ENCODE measurements around the gene SACS. TPM values are rescaled to one million over a fixed set of nuclear protein-coding genes. Genes with fewer than 3 reads are reported as not detected.

Gene SACS
- total RNA-seq, 2 donors from 2014 or later = 15.2 to 29.2 TPM

DNA sequence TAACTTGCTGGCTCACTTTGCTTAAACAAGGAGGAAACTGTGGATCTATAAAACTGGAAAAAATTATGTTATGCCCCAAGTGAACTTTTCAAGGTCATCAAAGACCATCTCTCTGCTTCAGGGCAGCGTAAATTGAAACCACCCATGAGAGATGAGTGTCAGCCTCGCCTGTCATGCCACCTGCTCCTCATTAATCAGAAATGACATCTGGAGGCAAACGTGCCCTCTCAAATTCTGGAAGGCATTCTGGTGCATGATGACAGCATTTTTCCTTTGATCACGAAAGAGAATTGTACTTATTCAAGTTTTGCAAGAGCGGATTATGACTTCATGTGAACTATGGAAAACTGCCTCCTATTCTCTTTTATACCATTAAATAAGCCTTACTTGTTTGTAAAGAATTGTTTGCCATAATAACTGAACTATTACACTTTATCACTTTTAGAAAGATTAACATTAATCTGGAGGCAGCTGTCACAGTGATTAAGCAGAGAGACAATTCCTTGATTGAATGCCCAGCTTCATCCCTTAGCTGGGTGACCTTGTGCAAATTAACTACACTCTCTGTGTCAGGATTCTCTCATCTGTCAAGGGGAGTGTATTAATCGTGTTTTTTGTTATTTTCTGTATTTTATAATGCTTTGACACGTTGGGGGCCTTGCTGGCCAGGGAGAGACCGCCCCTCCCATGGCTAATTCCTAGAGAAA, 17.0 kb upstream of the SACS start:
- Histone ChIP-seq H3K27ac (no peak overlapping the region), H3K36me3 (no peaks in the 10 kb centered on the region), H3K27me3 (no peaks in the 10 kb centered on the region), H3K4me3 (no peak overlapping the region), H3K9me3 (no peaks in the 10 kb centered on the region), H3K4me1 (no peaks in the 10 kb centered on the region)
- TF ChIP-seq CTCF (IDR thresholded peaks at IDR 0.05) = no peak
- DNase-seq (ENCODE audit: low spot score) = no peak

DNA sequence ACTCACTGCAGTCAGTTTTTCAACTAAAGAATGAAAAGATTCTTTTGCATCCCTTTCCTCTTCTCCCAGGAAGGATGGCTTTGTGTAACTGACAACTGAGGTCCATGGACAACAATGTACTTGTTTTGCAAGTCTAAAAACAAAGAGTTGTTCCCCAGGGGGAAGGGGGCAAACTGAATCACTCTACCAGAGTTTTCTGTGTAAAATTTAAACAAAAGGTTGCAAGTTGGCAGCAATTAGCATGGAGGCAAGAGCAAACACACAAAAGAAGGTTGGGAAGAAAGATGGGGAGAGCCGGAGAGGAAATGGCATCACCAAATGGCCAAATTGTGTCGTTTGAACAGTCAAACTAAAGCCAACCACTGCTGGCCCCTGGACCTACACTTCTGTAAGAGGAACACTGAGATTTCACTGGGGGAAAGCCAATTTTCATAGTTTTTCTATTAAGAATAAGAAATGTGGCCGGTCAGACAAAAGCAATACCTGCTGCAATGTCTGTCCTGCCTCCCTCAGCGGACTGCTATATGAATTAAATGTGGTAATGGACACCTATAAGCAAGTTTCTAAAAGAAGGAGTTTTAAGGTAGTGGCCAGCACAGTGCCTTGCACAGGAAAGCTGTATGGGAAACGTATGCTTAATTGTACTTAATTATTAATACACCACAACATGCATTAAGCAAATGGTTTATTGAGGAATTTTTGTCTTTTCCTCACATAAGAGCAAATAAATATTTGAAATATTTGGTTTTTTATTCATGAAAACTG, 16.1 kb upstream of the SACS start:
- no peaks in the 10 kb centered on the region for H3K36me3 ChIP-seq
- no peak overlapping the region for H3K4me3 ChIP-seq
- H3K27ac ChIP-seq = no peak overlapping the region
- no peaks in the 10 kb centered on the region for H3K4me1 ChIP-seq
- TF ChIP-seq CTCF (IDR thresholded peaks at IDR 0.05) = no peak
- DNase-seq (ENCODE audit: low spot score) = no peak
- no peaks in the 10 kb centered on the region for H3K27me3 ChIP-seq
- H3K9me3 ChIP-seq = no peaks in the 10 kb centered on the region

GRCh38 chr13:23447927-23448326, 14.4 kb upstream of the SACS start:
- H3K4me3 ChIP-seq = no peak overlapping the region
- DNase-seq (ENCODE audit: low spot score) = no peak
- no peaks in the 10 kb centered on the region for H3K36me3 ChIP-seq
- H3K27me3 ChIP-seq = no peaks in the 10 kb centered on the region
- no peak for TF ChIP-seq CTCF (IDR thresholded peaks at IDR 0.05)
- H3K27ac ChIP-seq = no peak overlapping the region
- no peaks in the 10 kb centered on the region for H3K4me1 ChIP-seq
- H3K9me3 ChIP-seq = no peaks in the 10 kb centered on the region

DNA sequence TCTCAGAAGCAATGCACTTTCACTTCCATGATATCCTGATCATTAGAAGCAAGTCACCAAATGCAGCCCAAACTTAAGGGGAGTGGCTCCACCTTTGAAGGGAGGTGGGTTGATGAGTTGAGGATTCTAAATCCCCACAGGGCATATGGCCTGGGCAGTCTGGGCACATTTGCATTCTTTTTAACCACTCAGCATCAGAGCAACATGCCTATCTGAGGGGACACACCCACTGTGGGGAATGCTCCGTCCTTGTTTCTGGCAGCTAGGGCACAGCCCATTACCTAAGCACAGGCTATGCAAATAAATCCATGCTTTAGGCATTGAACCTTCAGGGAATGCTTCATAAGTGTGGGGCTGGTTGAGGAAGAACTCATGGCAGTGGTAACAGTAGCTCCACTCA, 12.3 kb upstream of the SACS start:
- Histone ChIP-seq H3K4me3 (no peak overlapping the region), H3K4me1 (peaks cover 0 to 4% of the 10 kb centered on the region in 2 donors), H3K27me3 (no peaks in the 10 kb centered on the region), H3K9me3 (no peaks in the 10 kb centered on the region), H3K36me3 (no peaks in the 10 kb centered on the region), H3K27ac (no peak overlapping the region)
- no peak for DNase-seq (ENCODE audit: low spot score)
- no peak for TF ChIP-seq CTCF (IDR thresholded peaks at IDR 0.05)

GRCh38 chr13:23443878-23444277, 10.4 kb upstream of the SACS start:
- Histone ChIP-seq H3K27me3 (no peaks in the 10 kb centered on the region), H3K4me3 (no peak overlapping the region), H3K9me3 (no peaks in the 10 kb centered on the region), H3K36me3 (no peaks in the 10 kb centered on the region), H3K27ac (no peak overlapping the region), H3K4me1 (peaks cover 0 to 8% of the 10 kb centered on the region in 2 donors)
- no peak for TF ChIP-seq CTCF (IDR thresholded peaks at IDR 0.05)
- DNase-seq (ENCODE audit: low spot score) = no peak

All from right atrium auricular region (tissue), 2 donors.